Measurements from ENCODE around the gene ZNF771.

The ZNF771 gene

DNA sequence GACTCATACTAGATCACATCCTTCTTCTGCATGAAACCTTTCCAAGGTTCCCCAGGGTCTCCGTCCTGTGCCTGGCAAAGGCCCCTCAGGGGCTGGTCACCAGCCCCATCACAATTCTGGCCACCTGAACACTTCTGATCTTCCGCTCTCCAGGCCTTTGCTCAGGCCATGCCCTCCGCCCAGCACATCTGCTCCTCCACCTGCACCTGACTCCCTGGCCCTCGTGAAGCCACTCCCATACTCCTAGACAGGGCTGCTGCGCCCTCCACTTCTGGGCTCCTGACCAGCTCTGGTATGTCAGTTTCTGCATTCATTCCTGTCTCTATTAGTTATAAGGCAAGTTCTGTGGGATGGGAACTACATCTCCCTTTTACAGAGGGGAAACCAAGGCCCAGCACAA, 34.7 kb upstream of the ZNF771 start:
- H2AFZ ChIP-seq (ENCODE audit: insufficient read depth, low read length, poor library complexity), result no peak overlapping the region
- no peak for DNase-seq
- WGBS (ENCODE audit: extremely low coverage, insufficient coverage, insufficient read length), result no CpG with 5 or more reads among the region's 5 CpGs

DNA sequence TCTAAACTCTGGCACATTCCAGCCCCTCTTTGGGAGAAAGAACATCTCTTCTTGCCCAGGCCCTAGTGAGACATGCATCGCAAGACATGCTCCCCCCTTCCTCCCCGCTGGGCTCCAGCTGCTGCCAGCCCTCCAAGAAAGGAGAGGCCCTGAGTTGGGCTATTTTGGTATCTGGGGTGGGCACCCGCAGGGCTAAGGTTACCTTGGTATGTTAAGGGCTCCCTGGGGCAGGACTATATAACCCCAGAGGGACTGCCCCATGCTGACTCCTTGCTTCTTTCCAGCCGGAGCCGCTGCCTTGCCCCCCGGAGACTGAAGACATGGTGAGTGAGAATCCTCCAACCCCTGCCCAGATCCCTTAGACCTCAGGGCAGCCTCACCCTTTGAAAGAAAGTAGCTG, 32.9 kb upstream of the ZNF771 start, which contains the start of gene MYL11:
Gene MYL11 (plus strand): TSS at position 265 of the 400 bp plus-strand sequence. CDS start 56 bp downstream, at position 321.
- no peak within 1 kb of the TSS for H3K18ac ChIP-seq (ENCODE audit: low read length)
- H4K8ac ChIP-seq (ENCODE audit: low read depth, low read length), result no peak within 1 kb of the TSS
- no peak within 1 kb of the TSS for H2BK120ac ChIP-seq (ENCODE audit: insufficient read depth, low read length, poor library complexity)
- no peak for DNase-seq
- H3K27ac ChIP-seq (ENCODE audit: low read depth, low read length), result no peak within 1 kb of the TSS
- peaks cover 16% of the 10 kb centered on the region for H3K79me2 ChIP-seq (ENCODE audit: control insufficient read depth, insufficient read depth, low read length, poor library complexity)
- peaks cover 10 to 21% of the 10 kb centered on the region in 2 experiments for H3K4me1 ChIP-seq (ENCODE audit: control insufficient read depth in 1 of 2, insufficient read depth in 2 of 2, low read length in 2 of 2)
- H2AFZ ChIP-seq (ENCODE audit: insufficient read depth, low read length, poor library complexity), result no peak within 1 kb of the TSS
- no peak within 1 kb of the TSS for H3K23ac ChIP-seq (ENCODE audit: low read length)
- H2AK5ac ChIP-seq (ENCODE audit: low read length), result peak within 1 kb of the TSS; percentile 24
- no peak within 1 kb of the TSS for H3K4me3 ChIP-seq (ENCODE audit: low read depth, low read length)
- no peak within 1 kb of the TSS for H4K12ac ChIP-seq (ENCODE audit: low read depth, low read length)
- WGBS (ENCODE audit: extremely low coverage, insufficient coverage, insufficient read length), result no CpG with 5 or more reads among the region's 6 CpGs
- no peak within 1 kb of the TSS for H3K14ac ChIP-seq (ENCODE audit: low read length)
- peaks cover 27% of the 10 kb centered on the region for H3K79me1 ChIP-seq (ENCODE audit: low read length)
- no peaks in the 10 kb centered on the region for H3K9me3 ChIP-seq (ENCODE audit: insufficient read depth, low read depth, low read length)
- H2BK5ac ChIP-seq (ENCODE audit: low read depth, low read length, poor library complexity), result no peak within 1 kb of the TSS
- no peak within 1 kb of the TSS for H3K9ac ChIP-seq (ENCODE audit: low read length)
- H4K91ac ChIP-seq (ENCODE audit: low read depth, low read length), result no peak within 1 kb of the TSS
- H3K4ac ChIP-seq (ENCODE audit: low read depth, low read length), result no peak within 1 kb of the TSS
- H3K36me3 ChIP-seq (ENCODE audit: control insufficient read depth in 1 of 2, insufficient read depth in 2 of 2, low read length in 2 of 2), result no peaks in the 10 kb centered on the region
- H3K27me3 ChIP-seq (ENCODE audit: insufficient read depth, low read length), result no peaks in the 10 kb centered on the region
- H3K4me2 ChIP-seq (ENCODE audit: low read length), result no peak within 1 kb of the TSS
- H2BK12ac ChIP-seq (ENCODE audit: low read length), result no peak within 1 kb of the TSS

More for the DNA sequence above, 34.7 kb upstream of the ZNF771 start:
- no peak overlapping the region for H2BK120ac ChIP-seq (ENCODE audit: insufficient read depth, low read length, poor library complexity)
- no peak overlapping the region for H3K18ac ChIP-seq (ENCODE audit: low read length)
- H3K4ac ChIP-seq (ENCODE audit: low read depth, low read length), result no peak overlapping the region
- no peak overlapping the region for H3K14ac ChIP-seq (ENCODE audit: low read length)
- H2AK5ac ChIP-seq (ENCODE audit: low read length), result no peak overlapping the region
- no peaks in the 10 kb centered on the region for H3K9me3 ChIP-seq (ENCODE audit: insufficient read depth, low read depth, low read length)
- H4K8ac ChIP-seq (ENCODE audit: low read depth, low read length), result no peak overlapping the region
- peaks cover 17% of the 10 kb centered on the region for H3K79me1 ChIP-seq (ENCODE audit: low read length)
- no peak overlapping the region for H3K9ac ChIP-seq (ENCODE audit: low read length)
- no peak overlapping the region for H2BK5ac ChIP-seq (ENCODE audit: low read depth, low read length, poor library complexity)
- no peak overlapping the region for H3K4me2 ChIP-seq (ENCODE audit: low read length)
- H3K27me3 ChIP-seq (ENCODE audit: insufficient read depth, low read length), result no peaks in the 10 kb centered on the region
- H2BK12ac ChIP-seq (ENCODE audit: low read length), result peak overlapping the region; percentile 47
- H3K27ac ChIP-seq (ENCODE audit: low read depth, low read length), result no peak overlapping the region
- no peak overlapping the region for H3K23ac ChIP-seq (ENCODE audit: low read length)
- no peak overlapping the region for H4K12ac ChIP-seq (ENCODE audit: low read depth, low read length)
- H3K79me2 ChIP-seq (ENCODE audit: control insufficient read depth, insufficient read depth, low read length, poor library complexity), result peaks cover 22% of the 10 kb centered on the region
- H3K4me3 ChIP-seq (ENCODE audit: low read depth, low read length), result no peak overlapping the region
- no peak overlapping the region for H4K91ac ChIP-seq (ENCODE audit: low read depth, low read length)
- peaks cover 21 to 33% of the 10 kb centered on the region in 2 experiments for H3K4me1 ChIP-seq (ENCODE audit: control insufficient read depth in 1 of 2, insufficient read depth in 2 of 2, low read length in 2 of 2)
- H3K36me3 ChIP-seq (ENCODE audit: control insufficient read depth in 1 of 2, insufficient read depth in 2 of 2, low read length in 2 of 2), result peaks cover 0 to under 1% of the 10 kb centered on the region in 2 experiments

DNA sequence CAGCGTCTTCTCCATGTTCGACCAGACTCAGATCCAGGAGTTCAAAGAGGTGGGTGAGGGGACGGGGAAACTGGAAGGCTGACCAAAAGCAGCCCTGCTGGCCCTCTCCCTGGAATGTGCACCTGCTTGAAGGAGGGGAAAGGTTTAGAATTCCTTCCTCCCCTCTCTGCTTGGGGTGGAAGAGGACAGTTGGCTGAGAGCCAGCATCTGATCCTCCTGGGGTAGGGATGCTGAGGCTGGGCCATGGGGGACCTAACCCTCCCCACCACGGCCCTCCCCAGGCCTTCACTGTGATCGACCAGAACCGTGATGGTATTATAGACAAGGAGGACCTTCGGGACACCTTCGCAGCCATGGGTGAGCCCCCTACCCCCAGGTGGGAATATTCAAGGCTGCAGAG, 31.5 kb upstream of the ZNF771 start:
- Histone ChIP-seq H3K36me3 (ENCODE audit: control insufficient read depth in 1 of 2, insufficient read depth in 2 of 2, low read length in 2 of 2) (peaks cover 0 to 2% of the 10 kb centered on the region in 2 experiments), H3K79me2 (ENCODE audit: control insufficient read depth, insufficient read depth, low read length, poor library complexity) (peaks cover 12% of the 10 kb centered on the region), H3K4me1 (ENCODE audit: control insufficient read depth in 1 of 2, insufficient read depth in 2 of 2, low read length in 2 of 2) (peaks cover 12 to 23% of the 10 kb centered on the region in 2 experiments), H3K23ac (ENCODE audit: low read length) (no peak overlapping the region), H3K9ac (ENCODE audit: low read length) (peak overlapping the region; percentile 35), H2BK120ac (ENCODE audit: insufficient read depth, low read length, poor library complexity) (no peak overlapping the region), H2AFZ (ENCODE audit: insufficient read depth, low read length, poor library complexity) (no peak overlapping the region), H3K27me3 (ENCODE audit: insufficient read depth, low read length) (no peaks in the 10 kb centered on the region), H4K91ac (ENCODE audit: low read depth, low read length) (no peak overlapping the region), H4K12ac (ENCODE audit: low read depth, low read length) (no peak overlapping the region), H4K8ac (ENCODE audit: low read depth, low read length) (no peak overlapping the region), H3K9me3 (ENCODE audit: insufficient read depth, low read depth, low read length) (no peaks in the 10 kb centered on the region), H2BK5ac (ENCODE audit: low read depth, low read length, poor library complexity) (no peak overlapping the region), H3K14ac (ENCODE audit: low read length) (no peak overlapping the region), H3K4me3 (ENCODE audit: low read depth, low read length) (no peak overlapping the region), H3K79me1 (ENCODE audit: low read length) (peaks cover 23% of the 10 kb centered on the region), H2BK12ac (ENCODE audit: low read length) (no peak overlapping the region), H3K4me2 (ENCODE audit: low read length) (no peak overlapping the region), H3K18ac (ENCODE audit: low read length) (no peak overlapping the region), H3K27ac (ENCODE audit: low read depth, low read length) (no peak overlapping the region), H3K4ac (ENCODE audit: low read depth, low read length) (no peak overlapping the region), H2AK5ac (ENCODE audit: low read length) (peak overlapping the region; percentile 24)
- no CpG with 5 or more reads among the region's 8 CpGs for WGBS (ENCODE audit: extremely low coverage, insufficient coverage, insufficient read length)
- DNase-seq, result peak in 1 of 2 donors; percentile 49

DNA sequence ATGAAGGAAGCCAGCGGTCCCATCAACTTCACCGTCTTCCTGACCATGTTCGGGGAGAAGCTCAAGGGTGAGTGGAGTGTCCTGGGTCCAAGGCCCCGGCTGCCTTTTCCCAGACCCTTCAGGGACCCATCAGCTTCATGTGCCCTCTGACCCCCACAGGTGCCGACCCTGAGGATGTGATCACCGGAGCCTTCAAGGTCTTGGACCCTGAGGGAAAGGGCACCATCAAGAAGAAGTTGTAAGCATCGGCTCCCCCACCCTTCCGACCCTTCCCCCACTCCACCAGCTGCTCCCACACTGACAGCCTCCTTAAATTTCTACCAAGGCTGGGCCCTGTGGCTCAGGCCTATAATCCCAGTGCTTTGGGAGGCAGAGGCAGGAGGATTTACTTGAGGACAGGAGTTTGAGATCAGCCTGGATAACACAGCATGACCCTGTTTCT, 30.9 kb upstream of the ZNF771 start:
- H2AK5ac ChIP-seq (ENCODE audit: low read length), result peak overlapping the region; percentile 7
- H3K79me2 ChIP-seq (ENCODE audit: control insufficient read depth, insufficient read depth, low read length, poor library complexity), result peaks cover 12% of the 10 kb centered on the region
- peaks cover 0 to 3% of the 10 kb centered on the region in 2 experiments for H3K36me3 ChIP-seq (ENCODE audit: control insufficient read depth in 1 of 2, insufficient read depth in 2 of 2, low read length in 2 of 2)
- no peak overlapping the region for H3K27ac ChIP-seq (ENCODE audit: low read depth, low read length)
- no peak overlapping the region for H4K12ac ChIP-seq (ENCODE audit: low read depth, low read length)
- no peak overlapping the region for H4K91ac ChIP-seq (ENCODE audit: low read depth, low read length)
- H2BK120ac ChIP-seq (ENCODE audit: insufficient read depth, low read length, poor library complexity), result no peak overlapping the region
- H3K14ac ChIP-seq (ENCODE audit: low read length), result no peak overlapping the region
- H3K4me1 ChIP-seq (ENCODE audit: control insufficient read depth in 1 of 2, insufficient read depth in 2 of 2, low read length in 2 of 2), result peaks cover 17 to 24% of the 10 kb centered on the region in 2 experiments
- H2AFZ ChIP-seq (ENCODE audit: insufficient read depth, low read length, poor library complexity), result no peak overlapping the region
- no peak overlapping the region for H4K8ac ChIP-seq (ENCODE audit: low read depth, low read length)
- H3K9ac ChIP-seq (ENCODE audit: low read length), result no peak overlapping the region
- no peaks in the 10 kb centered on the region for H3K9me3 ChIP-seq (ENCODE audit: insufficient read depth, low read depth, low read length)
- H3K4ac ChIP-seq (ENCODE audit: low read depth, low read length), result no peak overlapping the region
- H3K27me3 ChIP-seq (ENCODE audit: insufficient read depth, low read length), result no peaks in the 10 kb centered on the region
- H2BK5ac ChIP-seq (ENCODE audit: low read depth, low read length, poor library complexity), result no peak overlapping the region
- H3K18ac ChIP-seq (ENCODE audit: low read length), result no peak overlapping the region
- H3K23ac ChIP-seq (ENCODE audit: low read length), result no peak overlapping the region
- DNase-seq, result no peak
- no peak overlapping the region for H3K4me3 ChIP-seq (ENCODE audit: low read depth, low read length)
- H2BK12ac ChIP-seq (ENCODE audit: low read length), result peak overlapping the region; percentile 7
- peaks cover 19% of the 10 kb centered on the region for H3K79me1 ChIP-seq (ENCODE audit: low read length)
- no peak overlapping the region for H3K4me2 ChIP-seq (ENCODE audit: low read length)
- WGBS (ENCODE audit: extremely low coverage, insufficient coverage, insufficient read length), result no CpG with 5 or more reads among the region's 8 CpGs

All from trophoblast cell (in vitro differentiated cells and primary cell).